GM12878 (cell line): ENCODE results near the gene LRRC3. TPM values are rescaled to one million over a fixed set of nuclear protein-coding genes. Genes with fewer than 3 reads are reported as not detected.

Source experiments
- ATAC-seq: fragments of 200-7000 bp; cut with Tn5 transposase; 3 replicates; pipeline ENCODE4 v1.9.1; 2020; ENCODE audit warnings: mild to moderate bottlenecking, moderate library complexity
- BruUV-seq: library from RNA; stranded (reverse); fragments of 400-500 nt; replicated peaks from 2 replicates; lab custom pipeline; 2021; lab: Mats Ljungman, UMichigan
- CTCF ChIA-PET: fragments of 300-600 bp; sonication (Branson Sonifier 250); formaldehyde crosslinking; extraction: SDS; loops from one replicate; lab custom pipeline; 2021; ENCODE audit warnings: inconsistent platforms; lab: Yijun Ruan, JAX
- POLR2A ChIA-PET: fragments of 350-600 bp; formaldehyde crosslinking; extraction: SDS; loops from one replicate; lab custom pipeline; 2021; ENCODE audit warnings: inconsistent platforms; lab: Charles Lee
- RAD21 ChIA-PET: fragments of 300-600 bp; sonication (Branson Sonifier 250); formaldehyde crosslinking; loops from one replicate; lab custom pipeline; 2023; ENCODE audit warnings: antibody characterized with exemption; ENCODE audit not compliant: unreplicated experiment; lab: Charles Lee
- SMC1A ChIA-PET: fragments of 300-600 bp; sonication (Branson Sonifier 250); formaldehyde crosslinking; loops from one replicate; lab custom pipeline; 2023; ENCODE audit not compliant: unreplicated experiment, uncharacterized antibody; lab: Charles Lee
- DNase-seq: peaks from one replicate; pipeline ENCODE4 v3.0.0-alpha.2; 2011; ENCODE audit warnings: low read depth, low spot score
- FAIRE-seq: peaks from 3 replicates; lab custom pipeline; 2011; peaks lifted over from hg19 to GRCh38; lab: Jason Lieb, UNC
- H2AFZ ChIP-seq: 2 replicates; pipeline ENCODE4 v1.6.0; 2011; ENCODE audit warnings: low read depth, low read length, control low read depth; ENCODE audit not compliant: control insufficient read depth
- H3K27ac ChIP-seq: 2 replicates; pipeline ENCODE4 v1.5.1; 2011; ENCODE audit warnings: control low read depth; ENCODE audit not compliant: control insufficient read depth, insufficient read depth
- H3K27me3 ChIP-seq, 2 experiments: replicated peaks in 1 of 2; 2 replicates each; pipeline versions ENCODE4 v1.6.0 to v1.6.1; 2011; ENCODE audit warnings: low read length in 1 of 2; ENCODE audit not compliant: control insufficient read depth in 2 of 2, insufficient read depth in 2 of 2
- H3K36me3 ChIP-seq, 2 experiments: 2 replicates each; pipeline ENCODE4 v1.5.1; 2011; ENCODE audit warnings: low read length in 1 of 2; ENCODE audit not compliant: control insufficient read depth in 2 of 2, insufficient read depth in 2 of 2
- H3K4me1 ChIP-seq: 2 replicates; pipeline ENCODE4 v1.6.1; 2011; ENCODE audit warnings: mild to moderate bottlenecking, low read length, moderate library complexity, mixed read lengths; ENCODE audit not compliant: control insufficient read depth, insufficient read depth
- H3K4me2 ChIP-seq: 2 replicates; pipeline ENCODE4 v1.6.0; 2011; ENCODE audit warnings: control low read depth; ENCODE audit not compliant: control insufficient read depth, insufficient read depth
- H3K4me3 ChIP-seq: fragments of 200-600 bp; sonication (generic); 2 replicates; pipeline ENCODE4 v1.5.1; 2016
- H3K79me2 ChIP-seq: 2 replicates; pipeline ENCODE4 v1.6.0; 2011; ENCODE audit warnings: low read length; ENCODE audit not compliant: control insufficient read depth, insufficient read depth
- H3K9ac ChIP-seq: 2 replicates; pipeline ENCODE4 v1.8.0; 2011; ENCODE audit warnings: low read length, control low read depth, mixed read lengths; ENCODE audit not compliant: control insufficient read depth, insufficient read depth
- H3K9me3 ChIP-seq: replicated peaks from 3 replicates; pipeline ENCODE4 v1.5.1; 2011; ENCODE audit warnings: mild to moderate bottlenecking, low read length; ENCODE audit not compliant: control insufficient read depth, insufficient read depth
- H4K20me1 ChIP-seq: 2 replicates; pipeline ENCODE4 v1.6.0; 2011; ENCODE audit not compliant: control insufficient read depth, insufficient read depth
- BMI1 ChIP-seq: fragments of 450-650 bp; IDR thresholded peaks from 2 replicates; pipeline ENCODE4 v1.6.1; 2016; ENCODE audit warnings: mild to moderate bottlenecking, moderate library complexity, borderline replicate concordance
- CEBPB ChIP-seq, 2 experiments: fragments of 150-350 bp in 1 of 2; IDR thresholded peaks; 2 replicates each; pipeline ENCODE4 v1.6.1; 2012 to 2014; ENCODE audit warnings: low read depth in 2 of 2, low read length in 2 of 2, borderline replicate concordance in 1 of 2, inconsistent platforms in 1 of 2
- GABPA ChIP-seq: IDR thresholded peaks from 2 replicates; pipeline ENCODE4 v1.6.1; 2014; ENCODE audit warnings: antibody characterized with exemption, low read depth, mild to moderate bottlenecking, inconsistent platforms
- HDGF ChIP-seq: fragments of 450-650 bp; IDR thresholded peaks from 2 replicates; pipeline ENCODE4 v1.6.1; 2016; ENCODE audit warnings: antibody characterized with exemption
- IKZF2 ChIP-seq, 2 experiments: fragments of 450-650 bp; IDR thresholded peaks; 2 replicates each; pipeline ENCODE4 v1.6.1; 2017; ENCODE audit warnings: mild to moderate bottlenecking in 2 of 2, moderate library complexity in 2 of 2
- KLF5 ChIP-seq: fragments of 450-650 bp; IDR thresholded peaks from 2 replicates; pipeline ENCODE4 v1.6.1; 2014; ENCODE audit warnings: mild to moderate bottlenecking; ENCODE audit not compliant: partially characterized antibody
- PAX5 ChIP-seq: IDR thresholded peaks from 2 replicates; pipeline ENCODE4 v1.6.1; 2011; ENCODE audit warnings: low read depth, low read length, borderline replicate concordance
- RB1 ChIP-seq: fragments of 450-650 bp; formaldehyde crosslinking; IDR thresholded peaks from 2 replicates; pipeline ENCODE4 v1.6.1; 2017; ENCODE audit warnings: mild to moderate bottlenecking, borderline replicate concordance
- RFX5 ChIP-seq: IDR thresholded peaks from 2 replicates; pipeline ENCODE4 v1.6.1; 2011; ENCODE audit warnings: low read depth, low read length, improper control_type of control experiment
- WGBS: methylation state at CpG from one replicate; pipeline ENCODE4 v1.1.6; 2016; ENCODE audit warnings: low lambda C conversion rate; ENCODE audit not compliant: insufficient replicate concordance, insufficient coverage; ENCODE audit errors: missing lambda C conversion rate; 5-methylcytosine and 5-hydroxymethylcytosine counted together
- in situ Hi-C: fragments of 300-500 bp; cut with MboI; formaldehyde crosslinking; loops from 9 replicates; pipeline ENCODE4 v1.14.3; 2018; ENCODE audit warnings: mixed read lengths
- intact Hi-C: fragments of 100-400 bp; cut with micrococcal nuclease; formaldehyde crosslinking; loops from one replicate; pipeline ENCODE4 v1.14.2; 2022; ENCODE audit not compliant: unreplicated experiment
- polyA plus RNA-seq, 11 experiments: library from polyadenylated mRNA; depleted of rRNA in 4 of 11; unstranded in 6 of 11; stranded (reverse) in 5 of 11; fragments of >200 nt; fragmentation: Nextera tagmentation in 4 of 11; fragmentation: Illumina TruSeq in 1 of 11; extraction: Ambion mirVana in 4 of 11; extraction: Trizol in 1 of 11; gene quantifications; 1 replicate in 1 of 11; 2 replicates in 10 of 11; pipeline versions ENCODE4 v1.2.1 to v1.2.3, GENCODE V29; 2011 to 2016; ENCODE audit warnings: inconsistent platforms in 2 of 11, missing spikeins in 2 of 11, low read depth in 1 of 11
- total RNA-seq, 4 experiments: library from RNA; depleted of rRNA in 3 of 4; stranded (reverse); fragments of >200 nt in 3 of 4; fragmentation: Illumina TruSeq in 1 of 4; extraction: Trizol in 1 of 4; gene quantifications; 2 replicates each; pipeline versions ENCODE4 v1.2.1 to v1.2.3, GENCODE V29; 2013 to 2021

The LRRC3 gene
- total and polyA plus RNA-seq, 10 of the 15 experiments (the other 5 are each of a cell fraction or from before 2014, with no cell fraction given), result 0.02 to 0.31 (median 0.09) TPM; not detected in 1

- TF ChIP-seq RFX5, result no peak
- no peak for TF ChIP-seq KLF5
Measured at GRCh38 chr21:44432841-44433790, 22.2 kb upstream of the LRRC3 start (continued).

GRCh38 chr21:44433791-44434567, 21.3 kb upstream of the LRRC3 start:
- no peak for FAIRE-seq
- no peak overlapping the region for H3K4me3 ChIP-seq
- in situ Hi-C loops, result no loop called here

More at GRCh38 chr21:44433791-44434567, 21.3 kb upstream of the LRRC3 start:
- H3K4me2 ChIP-seq, result no peak overlapping the region
- RAD21 ChIA-PET, result no interaction called here
- no peaks in the 10 kb centered on the region for H3K36me3 ChIP-seq
- no peak overlapping the region for H3K27ac ChIP-seq
- ATAC-seq, result no peak
- WGBS, result 75% methylated on average over 32 of the region's 39 CpGs
- H3K79me2 ChIP-seq, result no peaks in the 10 kb centered on the region
- intact Hi-C loops, result no loop called here
- no peaks in the 10 kb centered on the region for H3K9me3 ChIP-seq
- no peak overlapping the region for H2AFZ ChIP-seq
- H4K20me1 ChIP-seq, result no peaks in the 10 kb centered on the region
- BruUV-seq, result no TSS peak
- no peak for DNase-seq
- TF ChIP-seq IKZF2 (IDR thresholded peaks at IDR 0.05), result no peak
- TF ChIP-seq CEBPB (IDR thresholded peaks at IDR 0.05; ENCODE audit: borderline replicate concordance in 1 of 2, low read depth in 2 of 2, low read length in 2 of 2), result no peak
- no peak for TF ChIP-seq RB1
- TF ChIP-seq PAX5, result no peak
- TF ChIP-seq BMI1, result no peak
- TF ChIP-seq GABPA, result no peak
- TF ChIP-seq HDGF, result no peak
- H3K27me3 ChIP-seq, result no peaks in the 10 kb centered on the region
- POLR2A ChIA-PET, result no interaction called here
- H3K4me1 ChIP-seq, result no peaks in the 10 kb centered on the region
- SMC1A ChIA-PET, result interaction anchor here (0.7 kb wide), 1 partner anchor 7 kb away, joined by 3 read pairs; no protein-coding TSS in a partner anchor
- no peak overlapping the region for H3K9ac ChIP-seq
- CTCF ChIA-PET, result no interaction called here
